Midbrain (tissue), 1 donor: Measurements from ENCODE around the gene RNF121.

Source experiments
- DNase-seq: peaks from one replicate; lab custom pipeline; 2025; lab: John Stamatoyannopoulos, UW

The RNF121 gene

DNA sequence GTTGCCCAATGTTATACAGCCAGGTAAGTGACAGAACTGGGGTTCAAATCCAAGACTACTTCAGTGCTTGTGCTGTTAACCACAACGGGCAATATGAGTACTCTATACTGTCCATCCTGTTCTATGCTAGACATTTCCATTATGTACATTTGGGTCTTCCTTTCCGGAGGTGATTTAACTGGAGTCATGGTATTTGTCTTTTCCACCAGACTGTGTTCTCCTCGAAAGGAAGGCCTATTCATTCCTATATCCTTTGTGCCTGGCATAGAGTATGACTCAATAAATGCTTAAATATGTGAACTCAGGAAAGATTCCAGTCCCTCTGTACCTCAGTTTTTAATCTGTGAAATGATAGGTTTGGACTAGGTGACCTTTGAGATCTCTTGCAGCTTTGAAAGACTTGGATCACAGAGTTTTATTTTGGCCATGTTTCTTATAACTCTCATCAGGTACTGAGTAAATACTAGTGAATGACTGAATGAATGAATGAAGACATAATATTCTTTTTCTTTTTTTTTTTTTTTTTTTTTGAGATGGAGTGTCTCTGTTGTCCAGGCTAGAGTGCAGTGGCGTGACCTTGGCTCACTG, 6.6 kb downstream of the RNF121 start:
- no peak for DNase-seq

- no peak for DNase-seq
Measured at GRCh38 chr11:71936825-71937224, 8.0 kb downstream of the RNF121 start.

GRCh38 chr11:71937826-71938225, 9.0 kb downstream of the RNF121 start:
- DNase-seq, result no peak

DNA sequence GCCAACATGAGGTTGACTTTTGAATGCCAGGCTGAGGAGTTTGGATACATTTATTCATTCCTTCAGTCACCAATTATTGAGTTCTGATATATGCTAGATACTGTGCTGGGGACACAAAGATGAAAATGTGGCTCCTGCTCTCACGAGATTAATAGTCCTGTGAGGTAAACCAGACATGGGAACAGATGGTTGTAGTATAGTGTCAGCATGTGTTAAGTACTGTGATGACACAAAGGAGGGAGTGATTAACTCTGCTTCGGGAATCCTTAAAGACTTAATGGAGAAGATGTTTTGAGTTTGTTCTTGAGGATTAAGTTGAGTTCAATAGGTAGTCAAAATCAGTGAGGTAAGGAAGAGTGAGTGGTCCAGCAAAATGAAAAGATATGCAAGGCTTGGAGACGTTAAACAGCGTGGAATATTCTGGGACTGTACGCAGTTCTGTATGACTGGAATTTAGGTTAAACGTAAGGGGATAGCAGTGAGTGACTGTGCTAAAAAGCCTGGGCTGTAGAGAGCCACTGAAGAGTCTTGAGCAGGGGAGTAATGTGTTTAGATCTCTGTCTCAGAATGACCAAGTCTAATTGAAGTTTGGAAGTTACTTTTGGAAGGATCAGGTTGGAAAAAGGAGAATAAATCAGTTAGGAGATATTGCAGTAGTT, 11.8 kb downstream of the RNF121 start:
- no peak for DNase-seq

DNA sequence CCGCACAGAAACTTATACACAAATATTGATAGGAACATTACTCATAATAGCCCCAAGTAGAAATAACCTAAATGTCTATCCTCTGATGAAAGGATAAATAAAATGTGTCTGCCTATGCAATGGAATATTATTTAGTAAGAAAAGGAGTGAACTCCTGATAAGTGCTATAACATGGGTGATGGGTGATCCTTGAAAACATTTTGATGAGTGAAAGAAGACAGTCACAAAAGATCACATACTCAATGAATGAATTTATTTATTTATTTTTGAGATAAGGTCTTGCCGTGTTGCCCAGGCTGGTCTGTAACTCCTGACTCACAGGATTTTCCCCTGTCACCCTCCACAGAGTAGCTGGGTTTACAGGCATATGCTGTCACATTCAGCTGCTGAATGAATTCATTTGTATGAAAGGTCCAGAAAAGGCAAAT, 17.3 kb downstream of the RNF121 start:
- DNase-seq, result no peak

- DNase-seq, result no peak
Measured at GRCh38 chr11:71947498-71947897, 18.7 kb downstream of the RNF121 start.

- DNase-seq, result no peak
Measured at GRCh38 chr11:71948314-71949027, 19.6 kb downstream of the RNF121 start.

GRCh38 chr11:71949034-71949433, 20.2 kb downstream of the RNF121 start:
- no peak for DNase-seq

DNA sequence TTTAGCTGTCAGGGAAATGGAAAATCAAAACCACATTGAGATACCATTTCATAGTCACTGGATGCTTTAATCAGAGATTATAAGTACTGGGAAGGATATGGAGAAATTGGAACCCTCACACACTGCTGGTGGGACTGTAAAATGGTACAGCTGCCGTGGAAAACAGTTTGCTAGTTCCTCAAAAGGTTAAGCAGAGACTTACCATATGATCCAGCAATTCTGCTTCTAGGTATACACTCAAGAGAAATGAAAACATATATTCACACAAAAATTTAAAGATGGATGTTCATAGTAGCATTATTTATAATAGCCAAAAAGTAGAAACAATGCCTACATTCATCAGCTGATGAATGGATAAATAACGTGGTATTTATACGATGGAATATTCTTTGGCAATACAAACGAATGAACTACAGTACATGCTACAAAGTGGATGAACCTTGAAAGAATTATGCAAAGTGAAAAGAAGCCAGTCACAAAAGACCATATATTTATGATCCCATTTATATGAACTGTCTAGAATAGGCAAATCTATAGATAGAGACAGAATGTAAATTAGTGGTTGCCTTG, 23.0 kb downstream of the RNF121 start:
- DNase-seq, result no peak

DNA sequence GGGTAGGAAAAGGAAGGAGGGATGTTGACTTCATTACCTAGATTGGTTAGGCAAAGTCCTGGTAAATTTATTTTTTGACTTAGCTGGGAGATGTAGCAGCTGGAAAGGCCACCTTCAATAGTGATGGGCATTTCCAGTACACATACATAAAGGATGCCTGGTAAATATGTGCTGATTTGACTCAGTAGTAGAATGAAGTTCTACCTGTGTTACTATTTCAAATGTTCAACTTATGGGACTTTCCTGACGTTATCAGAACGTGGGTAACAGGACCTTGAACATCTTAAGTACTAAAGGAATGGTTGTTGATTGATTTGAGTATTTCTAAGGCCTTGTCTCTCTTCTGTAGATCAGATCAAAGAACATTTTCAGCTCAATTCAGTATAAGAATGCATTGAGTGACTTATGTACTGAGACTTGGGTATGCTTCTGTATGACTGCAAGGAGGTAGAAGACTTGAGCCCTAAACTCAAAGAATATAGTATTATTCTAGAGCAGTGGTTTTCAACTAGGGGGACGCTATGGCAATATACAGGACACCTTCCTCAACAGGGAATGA, 27.1 kb downstream of the RNF121 start:
- no peak for DNase-seq

DNA sequence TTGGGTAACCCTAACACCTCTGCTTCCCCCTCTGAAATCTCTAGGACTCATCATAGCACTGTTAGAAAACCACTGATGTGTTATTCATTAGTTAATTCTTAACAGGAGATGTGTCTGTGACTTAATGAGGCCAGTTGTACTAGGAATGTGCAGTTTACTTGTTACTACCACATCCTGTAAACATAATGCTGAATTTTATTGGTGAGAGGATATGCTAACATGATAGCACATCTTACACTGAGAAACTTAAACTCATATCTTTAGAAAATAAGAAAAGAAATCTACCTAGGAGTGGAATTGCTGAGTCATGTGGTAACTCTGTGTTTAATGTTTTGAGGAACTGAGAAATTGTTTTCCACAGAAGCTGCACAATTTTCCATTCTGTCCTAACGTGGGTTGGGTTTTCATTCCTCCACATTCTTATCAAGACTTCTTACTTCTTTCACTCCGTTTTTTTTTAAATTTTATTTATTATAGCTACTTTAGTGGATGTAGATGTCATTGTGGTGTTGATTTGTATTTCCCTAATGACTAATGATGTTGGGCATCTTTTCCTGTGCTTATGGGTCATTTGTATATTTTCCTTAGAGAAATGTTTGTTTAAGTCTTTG, 33.7 kb downstream of the RNF121 start:
- DNase-seq, result no peak

- DNase-seq, result no peak
Measured at GRCh38 chr11:71963468-71963867, 34.6 kb downstream of the RNF121 start.

DNA sequence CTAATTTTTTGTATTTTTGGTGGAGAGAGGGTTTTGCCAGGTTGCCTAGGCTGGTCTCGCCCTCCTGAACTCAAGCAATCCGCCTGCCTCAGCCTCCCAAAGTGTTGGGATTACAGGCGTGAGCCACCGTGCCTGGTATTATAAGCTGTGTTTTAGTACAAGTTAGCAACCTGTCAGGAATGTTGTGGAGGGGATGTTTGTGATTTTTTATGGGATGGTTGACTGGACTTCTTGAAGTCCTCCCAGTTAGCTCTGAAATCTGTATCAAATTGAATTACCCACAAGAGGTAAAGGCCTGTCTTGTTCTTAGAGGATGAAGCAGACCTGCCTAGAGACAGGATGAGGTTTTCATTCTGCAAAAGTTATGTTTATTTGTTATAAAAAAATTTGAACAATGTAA, 35.8 kb downstream of the RNF121 start:
- DNase-seq, result no peak

DNA sequence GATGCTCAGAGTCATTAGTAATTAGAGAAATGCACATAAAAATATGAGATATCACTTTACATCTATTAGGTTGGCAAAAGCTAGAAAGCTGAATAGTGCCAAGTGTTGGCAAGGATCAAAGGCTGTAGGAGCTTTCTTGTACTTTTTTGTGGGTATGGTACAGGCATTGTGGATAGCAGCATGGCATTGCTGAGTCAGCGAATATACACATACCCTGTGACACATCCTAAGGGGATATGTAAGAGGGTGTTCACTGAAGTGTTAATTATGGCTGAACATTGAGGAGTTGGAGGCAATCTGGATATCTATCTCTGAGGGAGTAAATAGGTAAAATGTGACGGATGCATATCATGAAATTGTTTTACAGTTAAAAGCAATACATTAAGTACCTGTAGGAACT, 42.8 kb downstream of the RNF121 start:
- no peak for DNase-seq

DNA sequence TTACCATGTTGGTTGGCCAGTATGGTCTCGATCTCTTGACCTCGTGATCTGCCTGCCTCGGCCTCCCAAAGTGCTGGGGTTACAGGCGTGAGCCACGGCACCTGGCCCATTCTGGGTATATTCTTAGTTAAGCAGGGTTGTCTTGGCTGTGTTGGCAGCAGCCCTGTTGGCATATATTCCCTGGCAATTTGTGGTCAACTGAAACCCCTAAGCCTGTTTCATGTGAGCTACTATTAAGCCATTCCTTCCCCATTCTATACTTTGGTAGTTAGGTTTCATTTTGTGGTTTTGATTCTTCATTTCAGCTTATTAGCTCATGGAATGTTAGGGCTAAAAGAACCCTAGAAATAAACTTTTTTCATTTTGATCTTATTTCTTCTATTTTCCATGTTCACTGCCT, 47.7 kb downstream of the RNF121 start:
- DNase-seq, result no peak

- no peak for DNase-seq
Measured at GRCh38 chr11:71977090-71977489, 48.2 kb downstream of the RNF121 start.

GRCh38 chr11:71977743-71978418, 49.0 kb downstream of the RNF121 start:
- peak; percentile 74 for DNase-seq

- DNase-seq, result no peak
Measured at GRCh38 chr11:71979094-71979493, 50.2 kb downstream of the RNF121 start.

DNA sequence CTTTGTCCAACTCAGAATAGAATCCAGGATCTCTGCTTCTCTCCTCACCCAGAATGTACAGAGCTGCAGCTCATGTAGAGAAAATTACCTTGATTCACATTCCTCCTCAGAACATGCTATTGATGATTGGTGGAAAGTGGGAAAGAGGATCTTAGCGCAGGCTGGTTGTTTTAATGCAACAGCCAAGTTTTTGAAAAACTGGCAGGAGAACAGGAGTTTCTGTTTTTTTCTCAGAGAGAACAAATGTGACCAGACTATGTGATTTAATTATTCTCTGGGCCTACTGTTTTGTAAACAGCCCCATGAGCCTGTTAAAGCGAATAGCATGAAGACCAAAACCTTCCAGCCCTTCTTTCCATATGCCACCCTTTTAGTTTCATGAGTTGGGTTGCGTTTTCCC, 50.8 kb downstream of the RNF121 start:
- peak; percentile 58 for DNase-seq

DNA sequence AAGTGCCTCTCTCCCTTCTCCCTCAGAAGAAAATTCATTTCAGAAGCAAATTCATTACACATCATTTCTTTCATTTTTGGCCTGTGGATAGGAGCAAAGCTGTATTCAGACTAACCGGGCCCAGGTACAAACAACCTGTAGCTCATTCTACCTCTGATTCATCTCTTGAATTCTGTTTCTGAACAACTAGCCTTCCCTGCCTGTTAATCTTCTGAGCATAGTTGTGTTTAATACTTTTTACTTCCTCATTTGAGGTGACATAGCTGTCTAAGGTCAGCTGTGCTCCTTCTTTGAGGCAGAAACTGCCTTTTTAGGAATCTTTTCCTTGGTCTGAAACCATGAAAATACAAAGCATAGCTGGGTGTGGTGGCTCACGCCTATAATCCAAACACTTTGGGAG, 57.3 kb downstream of the RNF121 start:
- DNase-seq, result no peak

- no peak for DNase-seq
Measured at GRCh38 chr11:71987521-71987920, 58.7 kb downstream of the RNF121 start.

GRCh38 chr11:71988050-71988449, 59.2 kb downstream of the RNF121 start:
- no peak for DNase-seq
